ENCODE measurements around the gene UCK2. TPM values are rescaled to one million over a fixed set of nuclear protein-coding genes. Genes with fewer than 3 reads are reported as not detected.

UCK2 gene
- total and polyA plus RNA-seq, 12 donors: 5.4 to 22.7 (median 14.0) TPM

GRCh38 chr1:165938844-165939243, 111.4 kb downstream of the UCK2 start:
- Histone ChIP-seq H3K4me1 (replicated peaks in 1 of 2) (no peaks in the 10 kb centered on the region), H3K27me3 (no peaks in the 10 kb centered on the region), H3K9me3 (replicated peaks in 1 of 3) (no peaks in the 10 kb centered on the region), H3K27ac (no peak overlapping the region), H3K4me3 (no peak overlapping the region), H3K36me3 (replicated peaks in 1 of 2) (no peaks in the 10 kb centered on the region)
- TF ChIP-seq CTCF (IDR thresholded peaks at IDR 0.05): no peak
- no peak for TF ChIP-seq POLR2A (IDR thresholded peaks at IDR 0.05)
- intact Hi-C loops (cut with DNase I): loop anchor here in 1 of 2 donors (10.0 kb wide), 1 partner anchor 226 kb away; the partner anchor contains the start of gene FAM78B
- WGBS, 4 donors: 65 to 91% (median 85%) methylated on average over 2 of the region's 2 CpGs
- no peak for DNase-seq

DNA sequence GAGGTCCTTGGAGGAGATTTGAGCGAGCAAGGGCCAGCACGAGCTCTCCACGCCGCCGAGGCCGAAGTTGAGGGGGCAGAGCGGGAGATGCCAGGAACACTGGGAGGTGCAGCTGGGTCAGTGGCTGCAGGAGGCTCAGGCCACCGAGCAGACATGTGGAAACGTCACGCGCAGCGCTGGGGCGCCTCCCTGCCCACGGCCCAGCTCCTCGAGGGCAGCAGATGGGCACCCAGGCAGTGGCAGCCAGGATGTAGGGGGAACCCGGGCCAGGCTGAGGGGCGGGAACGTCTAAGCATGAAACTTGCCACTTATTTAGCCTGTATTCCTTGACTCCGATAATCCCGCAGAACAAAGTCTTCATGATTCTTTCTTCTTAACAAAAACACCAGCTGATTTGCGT, 114.1 kb downstream of the UCK2 start:
- Histone ChIP-seq H3K4me1 (replicated peaks in 1 of 2) (no peaks in the 10 kb centered on the region), H3K36me3 (replicated peaks in 1 of 2) (no peaks in the 10 kb centered on the region), H3K9me3 (replicated peaks in 1 of 3) (no peaks in the 10 kb centered on the region), H3K27me3 (no peaks in the 10 kb centered on the region), H3K27ac (no peak overlapping the region), H3K4me3 (no peak overlapping the region)
- no peak for TF ChIP-seq POLR2A (IDR thresholded peaks at IDR 0.05)
- TF ChIP-seq CTCF (IDR thresholded peaks at IDR 0.05): no peak
- 89 to 96% (median 90%) methylated on average over 16 to 21 of the region's 21 CpGs for WGBS, 4 donors
- no peak for DNase-seq
- intact Hi-C loops (cut with DNase I): no loop called here

DNA sequence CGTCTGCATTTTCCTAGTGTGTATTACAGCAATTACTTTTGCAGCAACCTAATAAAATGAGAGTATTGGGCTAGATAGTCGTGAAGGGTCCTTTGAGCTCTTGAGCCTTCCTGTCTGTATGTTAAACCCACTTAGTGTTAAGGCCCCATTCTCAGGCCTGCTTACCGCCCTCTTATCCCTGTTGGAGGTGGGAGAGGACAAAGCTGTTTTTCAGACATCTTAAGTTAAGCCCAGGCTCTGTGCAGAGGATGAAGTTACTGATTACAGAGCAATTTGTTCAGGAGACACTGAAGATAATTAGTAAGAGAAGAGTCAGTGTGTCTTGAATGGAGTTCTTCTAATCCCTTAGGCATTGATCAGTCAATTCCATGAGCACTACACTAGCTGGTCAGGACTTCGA, 114.6 kb downstream of the UCK2 start:
- no peak overlapping the region for H3K27ac ChIP-seq
- no peaks in the 10 kb centered on the region for H3K27me3 ChIP-seq
- H3K4me1 ChIP-seq (replicated peaks in 1 of 2): no peaks in the 10 kb centered on the region
- no peaks in the 10 kb centered on the region for H3K9me3 ChIP-seq (replicated peaks in 1 of 3)
- WGBS, 4 donors: 64 to 75% (median 71%) methylated on average over 4 of the region's 4 CpGs
- no peak overlapping the region for H3K4me3 ChIP-seq
- TF ChIP-seq CTCF (IDR thresholded peaks at IDR 0.05): no peak
- no peak for TF ChIP-seq POLR2A (IDR thresholded peaks at IDR 0.05)
- DNase-seq: no peak
- no peaks in the 10 kb centered on the region for H3K36me3 ChIP-seq (replicated peaks in 1 of 2)
- intact Hi-C loops (cut with DNase I): no loop called here

- intact Hi-C loops (cut with DNase I): no loop called here
- 65 to 84% (median 70%) methylated on average over 3 of the region's 3 CpGs for WGBS, 4 donors
- H3K4me1 ChIP-seq (replicated peaks in 1 of 2): no peaks in the 10 kb centered on the region
- H3K4me3 ChIP-seq: no peak overlapping the region
- no peaks in the 10 kb centered on the region for H3K36me3 ChIP-seq (replicated peaks in 1 of 2)
- no peaks in the 10 kb centered on the region for H3K27me3 ChIP-seq
- TF ChIP-seq CTCF (IDR thresholded peaks at IDR 0.05): no peak
- TF ChIP-seq POLR2A (IDR thresholded peaks at IDR 0.05): no peak
- no peak for DNase-seq
- no peak overlapping the region for H3K27ac ChIP-seq
- H3K9me3 ChIP-seq (replicated peaks in 1 of 3): no peaks in the 10 kb centered on the region
Measured at GRCh38 chr1:165942927-165943597, 115.6 kb downstream of the UCK2 start.

Measured in adrenal gland (tissue), 12 donors.